Nephron (organoid): ENCODE measurements around the gene UBE2E3.
A peak's percentile ranks its signal among the peaks of the same experiment; 100 is the strongest.

Experiments used
- H3K27ac Mint-ChIP-seq, 3 experiments: 2 replicates each; pipeline ENCODE4 v1.8.0; 2020; ENCODE audit warnings: mixed read lengths in 3 of 3, mild to moderate bottlenecking in 2 of 3, moderate library complexity in 1 of 3
- H3K27me3 Mint-ChIP-seq: 2 replicates; pipeline ENCODE4 v1.8.0; 2021; ENCODE audit warnings: low read depth, mild to moderate bottlenecking, moderate library complexity, mixed read lengths
- H3K36me3 Mint-ChIP-seq: 2 replicates; pipeline ENCODE4 v1.8.0; 2020; ENCODE audit warnings: low read depth, mixed read lengths
- H3K4me1 Mint-ChIP-seq: 2 replicates; pipeline ENCODE4 v1.8.0; 2020; ENCODE audit warnings: mixed read lengths
- H3K4me3 Mint-ChIP-seq, 3 experiments: 2 replicates each; pipeline ENCODE4 v1.8.0; 2020; ENCODE audit warnings: mild to moderate bottlenecking in 3 of 3, mixed read lengths in 3 of 3, moderate library complexity in 2 of 3
- H3K9me3 Mint-ChIP-seq: 2 replicates; pipeline ENCODE4 v1.8.0; 2020; ENCODE audit warnings: mixed read lengths
- TF ChIP-seq, protein P1 (sequence below), 3 experiments: fragments of 200-600 bp; sonication (generic); IDR thresholded peaks; one replicate each; pipeline ENCODE4 v1.5.0; 2021; ENCODE audit warnings: antibody characterized with exemption in 3 of 3; ENCODE audit not compliant: unreplicated experiment in 3 of 3

Gene UBE2E3

DNA sequence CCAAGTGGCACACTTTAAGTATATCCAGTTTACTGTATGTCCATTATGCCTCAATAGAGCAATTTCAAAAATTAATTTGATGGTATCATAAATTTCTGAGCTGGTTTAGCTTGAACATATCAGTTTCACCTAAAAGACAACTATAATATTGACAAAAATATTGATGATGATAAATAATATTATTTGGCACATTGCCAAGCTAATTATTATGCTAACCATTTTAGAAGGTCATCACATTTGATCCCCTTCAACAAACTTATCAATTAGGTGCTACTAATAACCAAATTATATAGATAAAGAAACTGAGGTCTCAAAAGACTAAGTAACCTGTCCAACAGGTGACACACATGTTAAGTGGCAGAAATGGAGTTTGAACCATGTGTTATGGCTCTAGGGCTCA is 26.9 kb upstream of the UBE2E3 start:
- Mint-ChIP-seq H3K27me3 (peaks cover 8% of the 10 kb centered on the region), H3K36me3 (no peaks in the 10 kb centered on the region), H3K4me3 (no peak overlapping the region), H3K27ac (no peak overlapping the region), H3K4me1 (no peaks in the 10 kb centered on the region), H3K9me3 (no peaks in the 10 kb centered on the region)
- TF ChIP-seq, protein P1, sequence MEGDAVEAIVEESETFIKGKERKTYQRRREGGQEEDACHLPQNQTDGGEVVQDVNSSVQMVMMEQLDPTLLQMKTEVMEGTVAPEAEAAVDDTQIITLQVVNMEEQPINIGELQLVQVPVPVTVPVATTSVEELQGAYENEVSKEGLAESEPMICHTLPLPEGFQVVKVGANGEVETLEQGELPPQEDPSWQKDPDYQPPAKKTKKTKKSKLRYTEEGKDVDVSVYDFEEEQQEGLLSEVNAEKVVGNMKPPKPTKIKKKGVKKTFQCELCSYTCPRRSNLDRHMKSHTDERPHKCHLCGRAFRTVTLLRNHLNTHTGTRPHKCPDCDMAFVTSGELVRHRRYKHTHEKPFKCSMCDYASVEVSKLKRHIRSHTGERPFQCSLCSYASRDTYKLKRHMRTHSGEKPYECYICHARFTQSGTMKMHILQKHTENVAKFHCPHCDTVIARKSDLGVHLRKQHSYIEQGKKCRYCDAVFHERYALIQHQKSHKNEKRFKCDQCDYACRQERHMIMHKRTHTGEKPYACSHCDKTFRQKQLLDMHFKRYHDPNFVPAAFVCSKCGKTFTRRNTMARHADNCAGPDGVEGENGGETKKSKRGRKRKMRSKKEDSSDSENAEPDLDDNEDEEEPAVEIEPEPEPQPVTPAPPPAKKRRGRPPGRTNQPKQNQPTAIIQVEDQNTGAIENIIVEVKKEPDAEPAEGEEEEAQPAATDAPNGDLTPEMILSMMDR (IDR thresholded peaks at IDR 0.05; ENCODE audit: unreplicated experiment in 3 of 3) = no peak

DNA sequence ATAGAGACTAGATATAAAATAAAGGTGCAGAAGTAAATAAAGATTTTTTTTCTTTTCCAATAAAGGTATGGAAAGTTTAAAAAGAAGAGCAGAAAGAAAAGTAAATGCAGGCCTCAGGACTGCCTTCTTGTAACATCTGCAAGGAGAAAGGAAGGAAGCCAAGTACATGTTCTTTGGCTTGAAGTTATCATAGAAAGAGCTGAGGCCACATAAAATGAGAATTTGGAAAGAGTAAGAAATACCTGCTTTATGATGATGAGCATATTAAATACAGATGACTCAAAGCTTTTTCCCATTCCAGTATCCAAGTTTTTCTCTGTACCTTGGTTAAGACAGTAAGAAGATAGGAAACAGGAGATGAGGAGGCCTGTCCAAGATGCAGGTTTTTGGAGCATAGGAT is 25.3 kb upstream of the UBE2E3 start:
- H3K36me3 Mint-ChIP-seq = no peaks in the 10 kb centered on the region
- H3K4me3 Mint-ChIP-seq = no peak overlapping the region
- peaks cover 8% of the 10 kb centered on the region for H3K27me3 Mint-ChIP-seq
- no peaks in the 10 kb centered on the region for H3K4me1 Mint-ChIP-seq
- H3K9me3 Mint-ChIP-seq = no peaks in the 10 kb centered on the region
- TF ChIP-seq, protein P1 (IDR thresholded peaks at IDR 0.05; ENCODE audit: unreplicated experiment in 3 of 3) = no peak
- H3K27ac Mint-ChIP-seq = peak overlapping the region in 2 of 3 experiments; percentile 27 to 33

DNA sequence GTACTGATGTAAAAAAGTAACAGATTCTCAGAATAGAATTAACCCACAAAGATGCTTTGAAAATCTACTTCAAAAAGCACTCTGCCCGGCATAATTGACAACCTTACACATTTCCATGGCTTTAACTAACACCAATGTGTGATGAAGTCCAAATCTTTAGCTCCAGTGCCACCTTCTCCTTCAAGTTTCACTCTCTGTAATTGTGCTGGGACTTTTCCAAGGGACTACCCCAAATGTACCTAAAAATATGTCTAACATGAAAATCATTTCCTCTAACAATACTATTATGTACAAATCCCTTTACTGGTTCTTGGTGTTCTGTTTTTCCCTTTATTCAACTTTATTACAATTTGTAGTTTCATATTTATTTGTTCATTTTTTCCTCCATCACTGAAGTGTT is 20.6 kb upstream of the UBE2E3 start:
- Mint-ChIP-seq H3K9me3 (no peaks in the 10 kb centered on the region), H3K4me3 (no peak overlapping the region), H3K27me3 (peaks cover 6% of the 10 kb centered on the region), H3K4me1 (no peaks in the 10 kb centered on the region), H3K36me3 (no peaks in the 10 kb centered on the region), H3K27ac (no peak overlapping the region)
- TF ChIP-seq, protein P1 (IDR thresholded peaks at IDR 0.05; ENCODE audit: unreplicated experiment in 3 of 3) = no peak

DNA sequence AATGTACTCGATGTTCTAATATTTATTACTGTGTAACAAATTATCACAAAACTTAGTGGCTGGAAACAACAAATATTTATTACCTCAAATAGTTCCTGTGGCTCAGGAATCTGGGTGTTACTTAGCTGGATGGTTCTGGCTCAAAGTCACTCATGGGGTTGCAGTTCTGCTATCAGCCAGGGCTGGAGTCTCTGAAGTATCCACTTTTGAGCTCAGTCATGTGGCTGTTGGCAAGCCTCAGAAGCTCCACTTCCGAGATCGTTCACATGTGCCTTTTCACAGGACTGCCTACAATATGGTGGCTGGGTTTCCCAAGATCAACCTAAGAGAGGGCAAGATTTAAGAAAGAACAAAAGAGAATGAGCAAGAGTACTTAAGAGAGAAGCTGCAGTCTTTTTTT is 19.4 kb upstream of the UBE2E3 start:
- Mint-ChIP-seq H3K4me3 (no peak overlapping the region), H3K9me3 (no peaks in the 10 kb centered on the region), H3K36me3 (no peaks in the 10 kb centered on the region), H3K27ac (no peak overlapping the region), H3K4me1 (no peaks in the 10 kb centered on the region), H3K27me3 (peaks cover 3% of the 10 kb centered on the region)
- TF ChIP-seq, protein P1 (IDR thresholded peaks at IDR 0.05; ENCODE audit: unreplicated experiment in 3 of 3) = no peak

DNA sequence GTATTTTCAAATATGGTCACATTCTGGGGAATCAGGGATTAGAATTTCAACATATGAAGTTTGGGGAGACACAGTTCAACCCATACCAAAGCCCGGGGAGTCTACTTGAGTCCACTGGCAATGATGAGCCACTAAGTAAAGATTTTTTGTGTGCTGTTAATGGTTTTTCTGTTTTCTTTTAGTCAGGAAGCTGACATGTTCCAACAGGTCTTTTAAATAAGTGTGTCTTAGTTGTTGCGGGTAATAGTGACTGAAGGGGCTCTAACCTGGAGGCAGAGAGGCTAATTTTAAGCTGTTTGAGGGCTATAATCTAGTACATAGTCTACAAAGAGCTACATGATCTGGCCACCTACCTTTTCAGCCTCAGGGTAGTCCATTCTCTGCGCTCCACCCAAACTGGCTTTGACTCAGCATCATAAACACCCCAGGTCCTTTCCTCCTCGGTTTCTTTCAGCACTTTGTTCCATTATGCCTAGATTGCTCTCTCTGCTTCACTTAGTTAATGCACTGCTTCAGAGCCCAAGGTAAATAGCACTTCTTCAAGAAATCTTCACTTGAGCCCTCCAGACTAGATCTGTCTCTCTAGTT is 17.6 kb upstream of the UBE2E3 start:
- TF ChIP-seq, protein P1 (IDR thresholded peaks at IDR 0.05; ENCODE audit: unreplicated experiment in 3 of 3) = no peak
- Mint-ChIP-seq H3K4me3 (no peak overlapping the region), H3K36me3 (no peaks in the 10 kb centered on the region), H3K9me3 (no peaks in the 10 kb centered on the region), H3K27ac (no peak overlapping the region), H3K4me1 (no peaks in the 10 kb centered on the region), H3K27me3 (peaks cover 3% of the 10 kb centered on the region)

DNA sequence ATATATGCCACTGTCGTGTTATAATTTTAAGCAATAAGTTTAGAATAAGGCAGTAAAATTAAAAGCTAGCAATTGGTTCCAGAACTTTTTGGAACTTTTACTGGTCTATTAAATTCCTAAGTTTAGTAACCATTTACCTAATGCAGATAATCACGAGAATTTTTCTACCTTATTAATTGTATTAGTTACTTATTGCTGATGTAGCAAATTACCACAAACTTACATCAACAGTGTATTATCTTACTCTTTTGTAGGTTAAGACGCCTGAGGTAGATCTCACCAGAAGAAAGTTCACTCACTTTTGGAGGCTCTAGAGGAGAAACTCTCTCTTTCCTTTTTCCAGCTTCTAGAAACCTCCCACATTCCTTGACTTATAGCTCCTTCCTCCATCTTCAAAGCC is 14.0 kb upstream of the UBE2E3 start:
- no peak overlapping the region for H3K4me3 Mint-ChIP-seq
- H3K4me1 Mint-ChIP-seq = peaks cover 28% of the 10 kb centered on the region
- H3K36me3 Mint-ChIP-seq = no peaks in the 10 kb centered on the region
- peaks cover 3% of the 10 kb centered on the region for H3K27me3 Mint-ChIP-seq
- no peaks in the 10 kb centered on the region for H3K9me3 Mint-ChIP-seq
- TF ChIP-seq, protein P1 (IDR thresholded peaks at IDR 0.05; ENCODE audit: unreplicated experiment in 3 of 3) = no peak
- H3K27ac Mint-ChIP-seq = no peak overlapping the region
